Measurements from ENCODE around the gene FBXL17.
A peak's percentile ranks its signal among the peaks of the same experiment; 100 is the strongest.
"Not testable (repeated sequence)": the region's sequence is repeated elsewhere in the genome, so short reads cannot be mapped to it uniquely, and the experiment has no call there.

Gene FBXL17

DNA sequence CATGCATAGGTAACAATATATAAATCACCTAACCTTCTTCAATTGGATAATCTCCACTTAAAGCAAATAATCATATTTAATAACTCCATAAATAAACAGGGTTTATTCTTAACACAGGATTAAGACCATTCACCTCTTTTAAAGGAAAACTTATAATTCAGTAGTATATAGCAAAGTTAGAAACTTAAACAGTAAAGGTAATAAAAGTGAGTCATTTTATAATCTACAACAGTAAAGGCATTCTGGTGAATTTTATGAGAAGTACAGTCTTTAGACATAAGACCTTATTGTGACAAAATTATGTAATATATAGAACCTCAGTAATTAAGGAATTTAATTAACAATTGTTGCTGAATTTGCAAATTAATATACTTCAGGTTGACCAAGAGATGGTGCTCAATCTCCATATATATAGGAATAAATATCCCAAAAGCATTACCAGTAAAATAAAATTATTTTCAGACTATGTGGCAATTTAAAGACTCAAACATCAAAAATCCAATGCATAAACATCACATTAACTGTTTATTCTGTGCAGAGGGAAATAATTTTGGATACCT, 84.8 kb downstream of the FBXL17 start:
- no peak for DNase-seq

DNA sequence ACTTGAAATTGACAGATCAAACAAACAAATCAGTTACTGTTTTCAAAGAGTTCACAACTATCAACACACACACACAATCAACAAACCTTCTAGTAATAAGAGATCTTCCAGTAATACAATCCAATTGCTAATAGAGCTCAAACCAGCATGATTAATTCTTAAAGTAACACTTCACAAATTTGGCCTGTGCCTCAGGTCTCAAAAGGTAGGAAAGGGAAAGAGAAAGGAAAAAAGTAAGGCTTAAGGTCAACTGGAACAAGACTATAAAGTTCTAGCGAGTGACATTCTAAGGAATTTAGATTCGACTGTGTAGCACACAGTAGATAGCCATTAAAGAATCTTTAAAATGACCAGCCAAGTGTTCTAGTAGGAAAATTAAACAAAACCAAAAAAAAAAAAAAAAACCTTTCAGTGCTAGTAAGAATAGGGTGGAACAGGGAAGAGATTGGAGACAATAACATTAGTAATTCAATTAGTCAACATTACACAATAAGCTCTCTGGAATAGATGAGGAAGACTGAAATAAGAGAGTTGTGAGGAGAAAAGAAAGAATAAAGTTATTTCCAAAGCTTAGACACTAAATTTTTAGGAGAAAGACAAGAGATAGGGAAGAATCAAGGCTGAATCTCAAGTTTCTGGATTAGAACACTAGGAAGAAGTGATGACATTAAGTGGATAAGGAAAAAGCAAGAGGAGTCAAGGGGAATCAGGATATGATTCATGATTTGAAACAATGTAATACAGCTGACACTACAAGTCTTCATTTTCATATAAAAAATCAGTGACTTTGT, 86.1 kb downstream of the FBXL17 start:
- DNase-seq, result no peak

DNA sequence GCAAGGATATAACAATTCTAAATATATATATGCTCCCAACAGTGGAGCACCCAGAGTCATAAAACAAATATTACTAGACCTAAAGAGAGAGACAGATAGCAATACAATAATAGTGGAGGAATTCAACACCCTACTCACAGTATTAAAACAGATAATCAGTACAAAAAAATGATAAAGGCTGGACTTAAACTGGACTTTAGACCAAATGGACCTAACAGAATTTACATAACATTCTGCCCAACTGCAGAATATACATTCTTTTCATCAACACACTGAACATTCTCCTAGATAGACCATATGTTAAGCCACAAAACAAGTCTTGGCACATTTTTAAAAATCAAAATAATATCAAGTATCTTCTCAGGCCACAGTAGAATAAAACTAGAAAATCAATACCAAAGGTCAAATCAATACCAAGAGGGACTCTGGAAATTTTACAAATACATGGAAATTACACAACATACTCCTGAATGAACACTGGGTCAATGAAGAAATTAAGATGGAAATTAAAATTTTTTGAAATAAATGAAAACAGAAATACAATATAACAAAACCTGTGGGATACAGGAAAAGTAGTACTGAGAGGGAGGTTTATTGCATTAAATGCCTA, 100.8 kb downstream of the FBXL17 start:
- no peak for DNase-seq

DNA sequence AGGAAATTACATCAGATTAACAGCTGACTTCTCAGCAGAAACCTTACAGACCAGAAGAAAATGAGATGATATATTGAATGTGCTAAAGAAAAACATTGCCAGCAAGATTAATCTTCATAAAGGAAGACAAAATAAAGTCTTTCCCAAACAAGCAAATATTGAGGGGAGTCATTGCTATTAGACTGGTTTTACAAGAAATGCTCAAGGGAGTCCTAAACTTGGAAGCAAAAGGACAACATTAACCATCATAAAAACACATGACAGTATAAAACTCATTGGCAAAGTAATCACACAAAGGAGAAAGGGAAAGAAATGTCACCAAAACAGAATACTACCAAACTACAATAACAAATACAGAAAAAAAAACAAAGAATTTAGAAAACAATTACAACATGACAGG, 101.7 kb downstream of the FBXL17 start:
- no peak for DNase-seq

DNA sequence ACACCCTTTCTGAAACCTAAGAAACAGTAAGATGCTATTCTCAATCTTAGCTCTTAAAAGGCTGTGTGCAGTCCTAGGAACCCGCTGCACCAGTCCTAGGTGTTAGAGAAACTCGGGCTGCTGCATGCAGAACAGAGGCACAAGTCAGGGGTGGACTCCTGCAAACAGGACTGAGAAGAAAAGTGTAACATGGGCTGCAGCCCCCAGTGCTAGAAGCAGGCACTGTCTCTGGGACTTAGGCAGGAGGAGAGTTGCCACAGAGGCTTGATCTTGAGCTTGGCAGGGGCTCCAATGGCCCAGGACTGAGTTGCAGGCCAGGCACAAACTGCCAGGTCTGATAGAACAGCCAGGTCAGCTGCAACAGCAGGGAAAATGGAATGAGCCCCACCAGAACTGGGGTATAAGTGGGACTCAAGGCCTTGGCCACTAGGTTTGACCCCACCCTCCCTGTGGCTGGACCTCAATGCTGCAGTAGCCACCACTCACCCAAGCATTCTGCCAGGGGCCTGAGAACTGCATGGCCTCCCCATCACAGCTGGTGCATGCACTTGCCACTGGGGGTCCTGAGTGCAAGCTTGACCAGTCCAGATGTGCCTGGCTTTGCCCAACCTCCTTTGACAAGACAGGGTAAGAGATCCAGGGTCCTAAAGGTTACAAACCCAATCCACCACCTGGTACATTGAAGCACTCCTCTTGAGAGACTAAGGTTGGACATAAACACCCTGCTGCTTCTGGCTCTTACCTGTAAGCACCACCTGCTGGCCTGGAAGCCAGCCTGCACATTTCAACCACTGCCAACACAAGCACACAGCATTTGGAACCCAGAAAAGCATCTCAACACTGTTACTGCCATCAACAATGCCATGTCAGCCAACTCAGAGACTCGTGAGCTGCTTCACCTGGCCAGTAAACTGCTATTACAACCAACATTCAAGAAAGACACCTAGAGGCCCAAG, 103.3 kb downstream of the FBXL17 start:
- DNase-seq, result no peak

DNA sequence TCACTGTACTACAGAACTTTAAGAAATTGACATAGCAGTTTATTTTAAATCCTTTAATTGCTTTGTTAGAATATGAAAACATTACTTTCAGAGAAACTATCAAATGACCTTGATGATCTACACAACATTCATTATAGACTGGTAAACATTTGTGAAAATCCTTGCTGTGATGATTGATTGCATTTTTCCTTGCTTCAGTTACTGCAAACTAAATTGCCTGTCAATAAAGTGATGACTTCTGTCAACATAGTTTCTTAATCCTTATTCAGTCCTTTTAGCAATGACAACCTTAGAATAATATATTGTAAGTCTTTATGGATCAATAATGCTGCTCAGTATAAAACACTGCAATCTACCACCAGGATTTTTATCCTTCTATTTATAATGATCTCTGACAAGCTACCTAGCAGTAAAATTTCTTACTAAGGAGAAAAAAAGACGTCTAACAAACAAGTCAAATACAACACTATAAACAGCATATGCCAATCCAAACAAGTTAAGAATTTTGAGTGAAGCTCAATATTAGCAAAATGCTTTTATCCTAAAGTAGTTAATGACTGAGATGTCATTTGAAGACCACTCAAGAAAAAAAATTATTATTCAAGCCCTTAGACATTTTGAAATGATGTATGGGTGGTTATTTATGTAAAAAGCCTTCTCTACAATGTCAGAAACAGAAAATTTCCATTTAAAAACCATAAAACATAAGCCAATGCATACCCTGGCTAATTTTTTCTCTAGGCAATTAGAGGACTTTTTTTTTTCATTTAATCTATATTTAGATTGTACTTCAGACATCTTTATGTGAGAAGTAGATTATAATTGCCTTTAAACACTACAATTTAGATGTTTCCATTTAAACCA, 105.5 kb downstream of the FBXL17 start:
- no peak for DNase-seq

DNA sequence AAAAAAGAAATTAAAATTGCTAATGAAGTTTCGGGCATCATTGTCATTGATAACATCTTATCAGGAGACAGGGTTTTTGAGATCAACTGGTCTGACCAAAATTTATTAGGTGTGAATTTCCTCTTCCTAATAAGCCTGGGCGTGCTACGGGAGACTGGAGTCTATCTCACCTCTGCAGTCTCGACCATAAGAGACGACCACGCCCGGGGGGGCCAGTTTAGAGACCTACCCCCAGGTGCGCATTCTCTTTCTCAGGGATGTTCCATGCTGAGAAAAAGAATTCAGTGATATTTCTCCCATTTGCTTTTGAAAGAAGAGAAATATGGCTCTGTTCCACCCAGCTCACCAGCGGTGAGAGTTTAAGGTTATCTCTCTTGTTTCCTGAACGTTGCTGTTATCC, 107.8 kb downstream of the FBXL17 start:
- not testable (repeated sequence) for DNase-seq

DNA sequence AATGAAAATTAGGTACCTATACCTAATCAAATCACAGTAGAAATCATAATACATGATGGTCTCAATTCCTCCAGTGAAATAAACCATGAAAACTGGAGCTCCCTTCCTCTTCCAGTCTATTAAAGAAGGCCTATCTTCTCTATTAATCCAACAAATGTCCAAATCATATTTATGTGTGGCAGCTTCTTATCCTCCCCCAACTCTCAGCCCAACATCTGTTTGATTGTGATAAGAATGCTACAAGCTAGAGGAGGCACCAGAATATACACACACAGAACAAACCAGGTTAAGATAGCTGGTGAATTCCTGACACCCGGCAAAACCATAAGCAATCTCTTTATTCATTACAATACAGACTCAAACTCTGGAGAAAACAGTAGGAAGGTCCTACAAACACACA, 110.8 kb downstream of the FBXL17 start:
- no peak for DNase-seq

DNA sequence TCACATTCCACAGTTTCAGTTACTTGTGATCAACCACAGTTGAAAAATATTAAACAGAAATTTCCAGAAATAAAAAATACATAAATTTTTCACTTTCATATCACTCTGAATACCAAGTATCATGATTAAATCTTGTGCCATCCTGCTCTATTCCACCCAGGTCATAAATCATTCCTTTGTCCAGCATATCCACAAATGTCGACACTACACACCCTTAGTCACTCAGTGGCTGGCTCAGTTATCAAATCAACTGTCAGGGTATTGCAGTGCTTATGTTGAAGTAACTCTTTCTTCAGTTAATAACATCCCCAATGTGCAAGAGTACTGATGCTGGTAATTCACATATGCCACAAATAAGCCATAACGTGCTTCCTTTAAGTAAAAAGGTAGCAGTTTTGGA, 115.7 kb downstream of the FBXL17 start:
- DNase-seq, result no peak

DNA sequence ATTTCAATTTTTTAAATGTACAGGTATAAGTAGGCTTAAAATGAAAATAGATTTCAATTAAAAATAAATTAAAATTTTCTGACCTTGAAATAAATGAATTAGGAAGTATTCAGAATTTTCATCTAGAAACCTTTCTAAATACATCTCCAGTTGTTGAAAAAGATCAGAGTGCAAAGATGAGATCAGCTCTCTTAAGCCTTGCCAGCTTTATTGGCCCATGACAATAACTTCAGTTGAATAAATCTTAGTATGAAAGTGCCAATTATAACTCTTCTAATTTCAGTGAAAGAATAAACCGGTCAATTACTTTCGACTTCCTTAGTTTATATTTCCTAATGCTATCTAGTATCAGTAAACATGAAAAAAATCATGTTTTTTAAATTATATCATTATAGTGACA, 117.4 kb downstream of the FBXL17 start:
- DNase-seq, result no peak

DNA sequence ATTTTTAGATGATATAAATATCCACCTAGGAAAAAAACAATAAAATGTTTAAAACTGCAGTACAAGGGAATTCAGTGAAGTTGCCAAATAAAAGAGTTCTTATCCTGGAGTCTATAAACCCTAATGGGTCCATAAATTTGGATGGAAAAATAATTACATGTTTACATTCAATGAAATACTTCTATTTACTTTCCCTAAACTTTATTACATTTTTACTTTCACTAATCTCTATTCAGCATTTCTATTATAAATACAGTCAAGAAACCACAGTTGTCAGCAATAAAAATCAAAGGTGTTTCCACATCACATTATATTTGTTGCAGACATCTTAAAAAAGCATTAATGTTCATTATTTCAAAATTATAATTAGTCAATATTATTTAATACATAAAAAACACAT, 118.6 kb downstream of the FBXL17 start:
- no peak for DNase-seq

DNA sequence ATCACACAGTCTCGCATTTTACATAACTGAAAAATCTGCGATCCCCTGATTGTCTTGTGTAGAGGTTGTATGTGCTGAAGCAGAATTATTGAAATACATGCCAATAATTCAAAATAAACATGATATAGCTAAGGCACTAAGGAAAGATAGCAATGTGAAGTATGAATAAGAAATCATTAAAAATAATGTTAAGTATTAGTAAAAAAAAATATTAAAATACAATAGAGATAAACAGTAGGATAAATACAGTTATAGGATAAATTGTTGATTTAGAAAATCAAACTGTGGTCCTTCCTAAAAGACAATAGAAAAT, 121.1 kb downstream of the FBXL17 start:
- no peak for DNase-seq

DNA sequence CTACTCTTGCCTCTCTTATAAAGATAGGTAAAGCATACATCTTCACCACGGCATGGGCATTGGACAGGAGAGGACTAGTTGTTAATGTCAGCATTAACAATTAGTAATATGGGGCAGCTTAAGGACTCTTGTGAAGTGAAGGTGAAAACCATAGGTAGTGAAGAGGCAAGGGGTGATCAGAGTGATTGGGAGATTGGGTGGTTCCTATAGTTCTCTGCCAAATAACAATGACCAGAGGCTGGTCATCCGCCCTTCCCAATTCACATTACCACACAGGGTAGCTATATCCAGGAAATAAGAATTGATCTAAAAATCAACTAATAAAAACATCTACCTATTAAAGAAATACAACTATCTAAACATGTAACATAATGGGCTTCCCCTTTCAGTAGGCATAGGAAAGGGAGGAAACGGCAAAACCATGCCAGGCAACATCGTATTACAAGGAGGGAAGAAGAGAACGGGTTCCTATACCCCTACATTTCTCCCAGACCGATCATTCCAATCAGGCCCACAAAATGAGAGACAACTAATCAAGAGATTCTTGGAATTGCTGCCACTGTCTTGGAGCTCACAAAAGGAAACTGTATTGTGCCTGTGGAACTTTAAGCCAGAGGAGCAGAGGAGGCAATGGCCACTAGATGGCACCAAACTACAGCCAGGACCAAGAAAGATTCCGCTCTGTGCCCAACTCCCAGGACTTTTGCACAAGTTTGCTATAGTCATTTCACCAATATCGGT, 121.6 kb downstream of the FBXL17 start:
- peak; percentile 71 for DNase-seq

DNA sequence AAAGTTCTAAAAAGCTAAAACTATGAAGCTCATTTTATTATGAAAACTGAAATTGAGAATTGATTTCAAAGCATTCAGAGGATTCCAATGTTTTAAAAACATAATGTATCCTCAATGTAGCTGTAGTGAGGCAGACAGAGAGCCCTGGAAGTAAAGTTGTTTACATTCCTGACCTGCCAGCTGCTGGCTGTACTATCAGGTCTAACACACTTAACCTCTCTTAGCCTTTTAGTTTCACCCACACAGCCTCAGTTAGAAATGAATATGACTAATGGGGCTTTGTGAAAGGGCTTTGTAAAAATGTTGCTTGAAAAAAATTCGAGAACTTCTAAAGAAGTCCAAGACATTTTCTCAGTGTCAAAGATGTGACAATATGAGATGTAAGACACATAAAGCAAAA, 122.6 kb downstream of the FBXL17 start:
- no peak for DNase-seq

DNA sequence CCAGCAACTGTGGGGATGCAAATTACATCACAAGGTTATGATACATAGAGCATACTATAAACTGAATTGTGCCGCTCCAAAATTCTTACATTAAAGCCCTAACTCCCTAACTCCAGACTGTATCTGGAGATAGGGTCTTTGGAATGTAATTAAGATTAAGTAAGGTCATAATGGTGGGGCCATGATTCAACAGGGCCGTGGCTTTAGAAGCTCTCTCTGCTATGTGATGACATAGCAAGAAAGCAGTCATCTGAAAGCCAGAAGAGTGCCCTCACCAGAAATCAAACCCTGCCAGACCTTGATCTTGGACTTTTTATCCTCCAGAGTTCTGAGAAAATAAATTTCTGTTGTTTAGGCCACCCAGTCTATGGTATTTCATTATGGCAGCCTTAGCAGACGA, 123.9 kb downstream of the FBXL17 start:
- no peak for DNase-seq

DNA sequence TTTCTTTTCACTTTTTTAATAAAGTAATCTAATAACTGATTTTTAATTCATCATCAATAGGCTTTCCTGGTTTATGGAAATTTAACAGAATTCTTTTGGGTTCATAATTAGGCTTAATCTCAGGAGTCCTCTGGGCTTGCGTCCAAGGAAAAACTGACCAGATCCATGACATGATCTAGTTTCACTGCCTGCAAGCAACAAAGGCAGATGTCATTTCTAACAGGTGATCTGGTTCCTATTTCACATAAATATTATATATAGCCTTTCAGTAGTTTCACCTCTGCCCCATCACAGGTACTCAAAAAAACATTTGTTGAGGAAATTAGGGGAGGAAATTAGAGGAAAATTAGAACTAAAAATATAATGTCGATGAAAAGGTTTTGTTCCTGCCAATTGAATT, 126.4 kb downstream of the FBXL17 start:
- no peak for DNase-seq

DNA sequence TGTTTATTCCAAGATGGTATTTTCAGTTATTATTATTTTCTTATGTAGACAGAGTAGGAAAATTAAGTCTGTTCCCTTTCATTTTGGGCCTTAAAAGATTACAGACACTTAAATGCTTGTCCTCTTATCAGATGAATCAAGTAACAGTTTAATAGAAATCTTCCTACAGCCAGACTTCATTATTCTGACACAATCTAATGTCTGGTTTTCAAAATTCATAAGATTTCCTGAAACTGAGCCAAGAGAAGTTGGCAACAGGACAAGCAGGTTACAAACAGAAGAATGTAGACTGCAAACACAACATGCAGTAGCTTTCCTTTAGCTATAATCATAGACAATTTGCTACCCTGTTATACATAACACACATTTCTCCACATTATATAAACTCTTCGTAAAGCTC, 130.5 kb downstream of the FBXL17 start:
- DNase-seq, result no peak

DNA sequence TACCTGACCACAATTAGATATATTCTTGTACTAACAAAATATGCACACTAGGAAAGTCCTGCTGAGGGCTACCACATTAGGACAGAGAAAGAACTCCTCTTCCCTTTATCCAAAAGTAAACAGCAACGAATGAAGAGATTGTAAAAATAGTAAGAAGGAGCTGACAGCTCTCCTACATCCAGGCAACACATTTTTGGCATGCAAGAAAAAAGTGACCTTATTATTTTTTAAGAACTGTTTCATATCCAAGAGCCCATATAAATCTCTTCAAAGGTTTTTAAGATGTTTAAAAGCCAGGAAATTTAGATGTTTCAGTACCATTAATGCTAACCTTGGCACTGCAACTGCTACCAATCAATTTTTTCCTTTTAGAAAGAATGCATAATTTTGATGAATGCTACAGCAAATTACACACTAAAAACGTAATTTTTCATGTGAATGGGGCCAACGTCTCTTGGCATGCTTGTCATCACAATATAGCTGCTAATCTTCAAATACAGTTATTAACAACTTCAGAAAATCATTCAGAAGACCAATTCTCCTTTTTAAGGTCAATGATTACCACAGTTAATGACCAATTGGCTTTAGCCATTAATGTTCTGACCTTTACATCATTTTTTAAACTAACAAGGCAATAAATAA, 132.0 kb downstream of the FBXL17 start:
- DNase-seq, result no peak

DNA sequence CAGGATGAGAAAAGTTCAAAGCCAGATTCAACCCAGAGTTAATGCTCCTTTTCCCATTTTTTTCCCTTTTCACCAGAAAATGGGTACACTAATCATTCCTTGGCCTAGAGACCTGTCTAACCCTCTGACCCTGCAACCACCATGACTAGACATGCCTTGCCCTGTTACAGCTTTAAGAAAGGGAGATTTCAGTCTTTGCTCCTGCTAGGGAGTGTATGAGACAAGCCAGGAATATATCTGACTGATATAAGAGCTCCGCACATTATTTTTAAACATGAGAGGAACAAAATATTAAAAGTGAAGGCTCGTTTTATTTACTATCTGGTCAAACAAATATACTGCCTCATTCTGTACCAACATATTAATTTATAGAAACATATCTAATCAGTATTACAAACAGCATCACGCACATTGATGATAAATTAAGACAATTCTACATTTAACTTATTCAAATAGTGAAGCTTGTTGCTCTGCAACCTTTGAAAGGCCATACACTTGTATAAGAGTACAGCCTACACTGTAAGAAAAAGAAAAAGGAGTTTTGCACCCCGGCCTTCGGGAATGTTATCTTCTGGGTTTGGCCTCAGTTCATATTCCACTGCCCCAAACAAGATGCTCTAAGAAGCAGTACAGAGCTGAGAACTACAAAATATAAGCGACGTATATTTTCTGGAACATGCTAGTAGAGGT, 132.7 kb downstream of the FBXL17 start:
- DNase-seq, result no peak

Measured in activated CD4-positive, alpha-beta T cell treated with anti-CD3 and anti-CD28 coated beads, Interleukin-2, Interleukin-6, amounts not matched to agents 100 ng/mL and 50 ng/mL, durations not matched to agents 16 hours and 8 hours (primary cell).